ENCODE measurements around the gene BPIFB3. TPM values are rescaled to one million over a fixed set of nuclear protein-coding genes. Genes with fewer than 3 reads are reported as not detected.

The BPIFB3 gene
- total RNA-seq, 1 donor from 2014 or later, result not detected

DNA sequence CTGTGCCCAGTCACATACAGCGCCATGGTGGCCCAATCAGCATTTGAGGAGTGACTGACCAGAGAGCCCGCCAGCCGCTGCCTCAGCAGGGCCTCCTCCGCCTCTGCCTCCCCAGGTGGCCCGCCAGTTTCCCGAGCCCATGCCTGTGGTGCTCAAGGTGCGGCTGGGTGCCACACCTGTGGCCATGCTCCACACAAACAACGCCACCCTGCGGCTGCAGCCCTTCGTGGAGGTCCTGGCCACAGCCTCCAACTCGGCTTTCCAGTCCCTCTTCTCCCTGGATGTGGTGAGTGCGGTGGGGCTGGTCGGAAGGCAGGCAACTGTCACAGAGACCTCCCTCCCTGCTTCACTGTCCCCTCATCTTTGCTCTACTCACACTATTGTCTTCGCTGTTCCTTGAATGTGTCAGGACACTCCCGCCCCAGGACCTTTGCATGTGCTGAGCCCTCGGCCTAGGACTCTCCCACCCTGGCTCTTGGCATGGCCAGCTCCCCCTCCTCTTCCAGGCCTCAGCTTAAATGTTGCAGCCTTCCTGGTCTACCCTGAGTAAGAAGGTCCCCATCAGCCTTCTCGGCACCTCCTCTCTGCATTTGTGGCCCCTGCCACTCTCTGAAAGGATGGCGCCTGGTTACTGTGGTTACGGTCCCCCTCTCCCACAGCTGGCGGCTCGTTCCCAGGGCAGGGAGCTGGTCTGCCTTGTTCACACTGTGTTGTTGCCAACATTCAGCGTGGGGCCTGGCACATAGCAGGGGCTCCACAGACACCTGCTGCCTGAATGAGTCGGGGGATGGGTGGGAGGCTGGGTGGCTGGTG, 34.0 kb upstream of the BPIFB3 start:
- H3K4me3 Mint-ChIP-seq, result no peak overlapping the region
- TF ChIP-seq, protein P1, sequence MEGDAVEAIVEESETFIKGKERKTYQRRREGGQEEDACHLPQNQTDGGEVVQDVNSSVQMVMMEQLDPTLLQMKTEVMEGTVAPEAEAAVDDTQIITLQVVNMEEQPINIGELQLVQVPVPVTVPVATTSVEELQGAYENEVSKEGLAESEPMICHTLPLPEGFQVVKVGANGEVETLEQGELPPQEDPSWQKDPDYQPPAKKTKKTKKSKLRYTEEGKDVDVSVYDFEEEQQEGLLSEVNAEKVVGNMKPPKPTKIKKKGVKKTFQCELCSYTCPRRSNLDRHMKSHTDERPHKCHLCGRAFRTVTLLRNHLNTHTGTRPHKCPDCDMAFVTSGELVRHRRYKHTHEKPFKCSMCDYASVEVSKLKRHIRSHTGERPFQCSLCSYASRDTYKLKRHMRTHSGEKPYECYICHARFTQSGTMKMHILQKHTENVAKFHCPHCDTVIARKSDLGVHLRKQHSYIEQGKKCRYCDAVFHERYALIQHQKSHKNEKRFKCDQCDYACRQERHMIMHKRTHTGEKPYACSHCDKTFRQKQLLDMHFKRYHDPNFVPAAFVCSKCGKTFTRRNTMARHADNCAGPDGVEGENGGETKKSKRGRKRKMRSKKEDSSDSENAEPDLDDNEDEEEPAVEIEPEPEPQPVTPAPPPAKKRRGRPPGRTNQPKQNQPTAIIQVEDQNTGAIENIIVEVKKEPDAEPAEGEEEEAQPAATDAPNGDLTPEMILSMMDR (conservative IDR thresholded peaks at IDR 0.05), result no peak
- no peak overlapping the region for H3K27ac Mint-ChIP-seq
- no peaks in the 10 kb centered on the region for H3K36me3 Mint-ChIP-seq
- no peak for DNase-seq (ENCODE audit: extremely low spot score, unreplicated experiment)
- no peaks in the 10 kb centered on the region for H3K9me3 Mint-ChIP-seq
- peaks cover 40% of the 10 kb centered on the region for H3K27me3 Mint-ChIP-seq
- H3K4me1 Mint-ChIP-seq (ENCODE audit: unreplicated experiment), result peaks cover 4% of the 10 kb centered on the region

DNA sequence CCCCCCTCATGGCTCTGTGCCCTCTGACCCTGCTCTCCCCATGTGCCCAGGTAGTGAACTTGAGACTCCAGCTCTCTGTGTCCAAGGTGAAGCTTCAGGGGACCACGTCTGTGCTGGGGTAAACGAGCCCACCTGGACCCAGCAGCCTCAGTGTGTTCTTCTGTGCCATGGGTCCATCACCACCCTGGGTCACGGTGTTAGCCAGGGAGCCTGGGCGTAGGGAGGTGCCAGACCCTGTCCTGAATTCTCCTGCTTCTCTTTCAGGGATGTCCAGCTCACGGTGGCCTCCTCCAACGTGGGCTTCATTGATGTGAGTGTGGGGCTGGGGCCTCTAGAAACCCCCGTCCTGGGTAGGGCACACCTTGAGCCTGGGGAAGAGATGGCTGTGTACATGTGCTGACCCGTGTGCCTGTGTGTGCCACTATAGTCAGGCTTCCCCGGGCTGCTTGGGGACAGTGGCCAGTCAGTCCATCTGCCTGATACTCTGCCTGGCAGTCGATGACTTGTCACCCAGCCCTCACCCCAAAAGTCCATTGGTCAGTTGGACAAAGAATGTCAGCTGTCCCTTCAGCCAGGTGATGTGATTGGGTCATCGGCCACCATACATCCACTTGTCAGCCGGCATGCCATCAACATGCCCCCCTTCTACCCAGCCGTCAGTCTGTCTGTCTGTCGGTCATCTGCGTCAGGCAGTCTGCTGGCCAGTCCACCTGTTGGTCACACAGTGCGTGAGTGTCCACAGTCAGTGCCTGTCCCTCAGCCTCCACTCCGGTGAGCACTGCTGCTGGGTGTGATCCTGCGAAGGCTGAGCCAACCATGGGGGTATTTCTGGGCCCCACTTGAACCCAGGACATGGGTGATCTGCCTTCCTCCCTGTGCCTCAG, 33.2 kb upstream of the BPIFB3 start:
- TF ChIP-seq, protein P1 (conservative IDR thresholded peaks at IDR 0.05), result no peak
- Mint-ChIP-seq H3K9me3 (no peaks in the 10 kb centered on the region), H3K27ac (no peak overlapping the region), H3K4me1 (ENCODE audit: unreplicated experiment) (no peaks in the 10 kb centered on the region), H3K27me3 (peaks cover 31% of the 10 kb centered on the region), H3K4me3 (no peak overlapping the region), H3K36me3 (no peaks in the 10 kb centered on the region)
- DNase-seq (ENCODE audit: extremely low spot score, unreplicated experiment), result no peak

DNA sequence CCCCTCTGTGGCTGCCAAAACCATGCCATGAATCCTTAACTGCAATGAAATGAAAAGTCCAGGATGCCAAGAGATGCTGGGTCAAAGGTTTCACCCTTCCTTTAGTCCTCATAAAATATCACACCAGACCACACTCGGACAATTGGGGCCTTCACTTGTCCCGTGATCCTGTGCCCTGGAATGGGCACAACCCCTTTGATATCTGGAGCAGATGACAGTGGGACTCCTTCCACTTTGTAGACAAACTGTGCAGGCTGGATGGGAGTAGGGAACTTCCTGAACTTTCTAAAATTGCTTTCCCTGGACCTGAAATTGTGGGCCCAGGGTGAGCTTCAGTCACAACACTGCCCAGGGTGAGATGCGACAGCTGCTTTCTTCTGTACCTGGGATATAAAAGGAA, 31.8 kb upstream of the BPIFB3 start:
- H3K36me3 Mint-ChIP-seq, result no peaks in the 10 kb centered on the region

DNA sequence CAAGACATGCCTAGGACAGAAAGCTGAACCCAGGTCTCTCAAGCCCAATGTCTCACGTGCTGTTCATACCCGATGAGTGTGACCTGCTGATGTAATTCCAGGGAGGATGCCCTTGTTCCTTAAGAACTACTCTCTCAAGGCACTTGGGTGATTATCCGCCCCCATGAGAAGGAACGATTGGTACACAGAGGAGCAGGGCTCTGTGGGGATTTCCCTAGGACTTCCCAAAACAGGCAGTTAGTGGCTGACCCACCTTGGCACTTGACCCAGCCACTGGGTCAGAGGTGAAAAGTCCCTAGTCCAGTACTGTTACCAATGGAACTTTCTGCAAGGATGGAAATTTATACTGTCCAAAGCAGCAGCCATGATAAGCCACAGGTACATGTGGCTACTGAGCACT, 31.4 kb upstream of the BPIFB3 start:
- Mint-ChIP-seq H3K4me1 (ENCODE audit: unreplicated experiment) (no peaks in the 10 kb centered on the region), H3K27me3 (peaks cover 24% of the 10 kb centered on the region), H3K36me3 (no peaks in the 10 kb centered on the region), H3K4me3 (no peak overlapping the region), H3K9me3 (no peaks in the 10 kb centered on the region), H3K27ac (no peak overlapping the region)
- TF ChIP-seq, protein P1 (conservative IDR thresholded peaks at IDR 0.05), result no peak
- no peak for DNase-seq (ENCODE audit: extremely low spot score, unreplicated experiment)

More for the DNA sequence above, 31.8 kb upstream of the BPIFB3 start:
- Mint-ChIP-seq H3K4me3 (no peak overlapping the region), H3K9me3 (no peaks in the 10 kb centered on the region), H3K27me3 (peaks cover 22% of the 10 kb centered on the region), H3K4me1 (ENCODE audit: unreplicated experiment) (no peaks in the 10 kb centered on the region), H3K27ac (no peak overlapping the region)
- TF ChIP-seq, protein P1 (conservative IDR thresholded peaks at IDR 0.05), result no peak
- no peak for DNase-seq (ENCODE audit: extremely low spot score, unreplicated experiment)

DNA sequence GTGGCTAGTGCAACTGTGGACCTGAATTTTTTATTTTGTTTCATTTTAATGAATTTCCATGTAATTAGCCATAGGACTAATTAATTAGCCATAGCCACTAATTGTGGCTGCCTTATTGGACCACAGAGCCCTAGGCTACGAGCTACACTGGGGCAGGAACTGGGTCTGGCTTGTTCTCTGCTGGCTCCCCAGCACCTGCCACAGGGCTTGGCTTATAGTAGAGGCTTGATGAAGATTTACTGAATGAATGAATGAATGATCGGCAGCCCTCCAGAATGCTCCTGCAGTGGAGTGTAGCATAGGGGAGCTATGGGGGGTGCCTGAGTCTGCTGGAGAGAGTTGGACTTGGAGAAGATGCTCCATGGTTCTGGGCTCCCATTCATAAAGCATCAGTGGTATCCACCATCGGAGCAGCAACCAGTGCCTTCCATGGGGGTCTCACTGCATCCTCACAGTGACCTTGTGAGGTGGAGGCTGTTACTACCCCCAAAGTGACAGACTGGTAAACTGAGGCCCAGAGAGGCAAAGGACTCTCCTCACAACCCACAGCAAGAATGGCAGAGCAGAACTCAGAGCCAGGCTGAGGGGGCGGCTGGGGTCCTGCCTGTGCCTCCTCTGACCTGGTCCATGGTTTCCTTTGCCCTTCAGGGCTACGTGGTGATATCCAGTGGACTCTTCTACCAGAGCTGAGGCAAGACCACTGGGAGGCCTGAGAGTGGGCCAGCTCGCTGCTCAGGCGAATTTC, 30.8 kb upstream of the BPIFB3 start:
- H3K4me3 Mint-ChIP-seq, result no peak overlapping the region
- no peak overlapping the region for H3K27ac Mint-ChIP-seq
- no peaks in the 10 kb centered on the region for H3K9me3 Mint-ChIP-seq
- no peak for DNase-seq (ENCODE audit: extremely low spot score, unreplicated experiment)
- no peaks in the 10 kb centered on the region for H3K4me1 Mint-ChIP-seq (ENCODE audit: unreplicated experiment)
- no peaks in the 10 kb centered on the region for H3K36me3 Mint-ChIP-seq
- H3K27me3 Mint-ChIP-seq, result peaks cover 19% of the 10 kb centered on the region
- TF ChIP-seq, protein P1 (conservative IDR thresholded peaks at IDR 0.05), result no peak
